Endothelial cell of hepatic sinusoid (primary cell): Measurements from ENCODE around the gene DNAJC10.
"Not testable (repeated sequence)": the region's sequence is repeated elsewhere in the genome, so short reads cannot be mapped to it uniquely, and the experiment has no call there.

Experiments
- in situ Hi-C: cut with HindIII; loops from 2 replicates; pipeline ENCODE4 v1.10.0; 2017; ENCODE audit warnings: low sequenced_read_pairs

DNAJC10 gene

DNA sequence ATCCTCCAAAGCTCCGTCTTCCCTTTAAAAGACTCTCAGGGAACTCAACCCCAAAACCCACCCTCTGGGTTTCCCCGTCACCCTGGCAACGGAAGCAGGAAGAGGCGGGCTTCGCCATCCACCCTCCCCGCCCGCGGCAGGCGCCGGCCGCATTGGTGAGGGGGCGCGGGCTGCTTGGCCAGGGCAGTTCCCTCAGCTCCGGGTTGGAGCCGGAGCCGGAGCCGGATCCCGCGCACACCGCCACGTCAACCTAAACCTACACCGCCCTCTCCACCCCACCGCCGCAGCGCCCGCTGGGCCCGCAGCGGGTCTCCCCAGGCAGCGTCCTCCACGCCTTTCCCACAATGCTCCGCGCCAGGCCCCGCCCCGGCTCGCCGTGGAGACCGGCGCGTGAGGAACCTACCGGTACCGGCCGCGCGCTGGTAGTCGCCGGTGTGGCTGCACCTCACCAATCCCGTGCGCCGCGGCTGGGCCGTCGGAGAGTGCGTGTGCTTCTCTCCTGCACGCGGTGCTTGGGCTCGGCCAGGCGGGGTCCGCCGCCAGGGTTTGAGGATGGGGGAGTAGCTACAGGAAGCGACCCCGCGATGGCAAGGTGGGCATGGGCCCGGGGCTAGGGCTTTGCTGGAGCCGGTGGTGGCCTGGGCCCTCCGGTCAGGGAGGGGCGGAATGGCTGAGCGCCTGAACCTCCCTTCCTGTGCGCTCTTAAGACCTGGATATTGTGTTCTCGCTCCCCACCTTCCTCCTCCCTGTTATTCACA lies at the start of gene DNAJC10:
DNAJC10 (plus strand) TSS at position 366 of the 758 bp plus-strand sequence. CDS start 1,830 bp downstream, outside the sequence.
- in situ Hi-C loops = no loop called here

GRCh38 chr2:182666674-182667314 lies 49.3 kb upstream of the DNAJC10 start:
- in situ Hi-C loops = no loop called here

DNA sequence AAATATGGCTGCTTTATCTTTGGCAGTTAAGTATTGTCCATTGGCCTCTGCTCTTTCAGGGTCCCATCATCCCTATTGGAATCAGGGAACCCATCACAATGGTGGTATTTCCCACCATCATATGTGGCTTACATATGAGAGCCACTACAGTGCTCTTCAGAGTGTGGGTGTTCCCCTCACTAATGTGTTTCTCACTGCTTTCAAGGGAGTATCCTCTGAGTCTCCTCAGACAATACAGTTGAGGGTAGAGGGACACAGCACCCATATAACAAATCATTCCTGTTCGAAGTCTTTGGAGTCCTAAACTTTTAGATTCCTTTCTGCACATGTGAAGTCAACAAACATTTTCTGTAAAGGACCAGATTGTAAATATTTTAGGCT lies 48.8 kb upstream of the DNAJC10 start:
- in situ Hi-C loops = no loop called here

DNA sequence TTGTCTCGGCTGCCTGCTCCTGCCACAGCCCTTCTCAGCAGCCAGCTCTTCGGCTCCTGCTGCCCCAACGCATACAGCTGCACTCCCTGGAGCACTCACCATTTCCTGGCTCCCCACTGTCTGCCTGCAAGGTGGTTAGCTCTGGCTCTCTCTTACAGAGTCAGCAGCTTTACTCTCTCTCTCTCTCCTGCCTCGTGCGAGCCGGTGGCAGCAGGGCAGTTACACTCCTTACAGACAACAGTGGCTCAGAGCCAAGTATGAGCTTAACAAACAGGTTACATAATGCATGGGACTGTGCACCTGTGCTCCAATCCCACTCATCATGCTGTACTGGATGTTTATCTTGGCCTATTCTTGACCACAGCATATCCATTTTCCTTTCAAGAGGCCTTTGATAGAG lies 47.4 kb upstream of the DNAJC10 start:
- in situ Hi-C loops = no loop called here

DNA sequence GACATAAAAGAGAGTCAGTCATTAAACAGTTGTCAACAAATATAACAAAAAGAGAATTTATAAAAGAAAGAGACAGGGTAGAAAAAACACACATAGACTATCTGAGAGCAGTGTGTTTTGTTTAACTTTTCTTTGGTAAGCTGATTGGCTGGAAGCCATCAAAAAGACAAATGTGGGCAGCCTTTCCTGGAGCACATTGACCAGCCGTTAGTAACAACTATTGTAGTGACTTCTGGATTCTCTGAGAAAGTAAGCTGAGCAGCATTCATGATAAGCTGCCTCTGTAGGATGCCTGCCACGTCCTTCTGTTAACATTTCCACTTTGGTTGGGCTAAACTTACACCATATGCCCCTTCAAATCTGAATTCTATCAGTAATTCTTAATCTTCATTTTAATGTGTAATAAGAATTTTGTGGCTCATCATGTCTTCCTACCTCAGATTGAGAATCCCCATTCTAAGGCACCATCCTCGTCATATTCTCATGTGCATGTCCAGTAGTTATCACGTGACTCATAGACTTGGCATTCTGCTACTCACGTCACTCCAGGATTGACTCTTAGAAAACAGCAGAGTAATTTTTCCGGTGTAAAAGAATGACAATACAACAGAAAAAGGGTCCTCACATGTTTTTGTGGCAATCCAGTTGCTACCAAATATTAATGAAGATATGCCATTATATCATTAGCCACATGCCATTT lies 43.4 kb upstream of the DNAJC10 start:
- in situ Hi-C loops = no loop called here

DNA sequence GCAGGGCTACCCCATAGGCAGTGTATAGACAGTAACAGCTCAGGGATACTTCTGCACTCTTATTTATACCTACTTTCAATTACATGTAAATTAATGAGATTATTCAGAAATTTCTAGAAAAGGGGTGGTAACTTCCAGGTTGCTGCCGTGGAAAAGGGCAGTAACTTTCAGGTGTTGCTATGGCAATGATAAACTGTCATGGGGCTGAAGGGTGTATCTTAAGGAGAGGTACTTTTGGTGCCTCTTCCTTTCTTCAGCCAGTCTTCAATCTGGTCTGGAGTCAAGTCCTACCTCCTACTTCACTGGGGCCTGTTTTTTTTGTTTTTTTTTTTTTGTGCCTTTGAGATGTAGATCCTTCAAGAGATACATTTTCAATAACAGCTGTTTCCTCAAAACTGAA lies 35.2 kb upstream of the DNAJC10 start:
- in situ Hi-C loops = no loop called here

- in situ Hi-C loops = no loop called here
These were observed 33.8 kb upstream of the DNAJC10 start for GRCh38 chr2:182682210-182682609.

- in situ Hi-C loops = no loop called here
These were observed 30.5 kb upstream of the DNAJC10 start for GRCh38 chr2:182685559-182685958.

DNA sequence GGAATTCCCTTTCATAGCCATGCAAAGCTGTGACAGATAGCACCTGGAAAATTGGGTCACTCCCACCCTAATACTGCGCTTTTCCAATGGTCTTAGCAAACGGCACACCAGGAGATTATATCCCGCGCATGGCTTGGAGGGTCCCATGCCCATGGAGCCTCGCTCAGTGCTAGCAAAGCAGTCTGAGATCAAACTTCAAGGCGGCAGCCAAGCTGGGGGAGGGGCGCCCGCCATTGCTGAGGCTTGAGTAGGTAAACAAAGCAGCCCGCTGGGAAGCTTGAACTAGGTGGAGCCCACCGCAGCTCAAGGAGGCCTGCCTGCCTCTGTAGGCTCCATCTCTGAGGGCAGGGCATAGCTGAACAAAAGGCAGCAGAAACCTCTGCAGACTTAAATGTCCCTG lies 29.3 kb upstream of the DNAJC10 start:
- in situ Hi-C loops = not testable (repeated sequence)

DNA sequence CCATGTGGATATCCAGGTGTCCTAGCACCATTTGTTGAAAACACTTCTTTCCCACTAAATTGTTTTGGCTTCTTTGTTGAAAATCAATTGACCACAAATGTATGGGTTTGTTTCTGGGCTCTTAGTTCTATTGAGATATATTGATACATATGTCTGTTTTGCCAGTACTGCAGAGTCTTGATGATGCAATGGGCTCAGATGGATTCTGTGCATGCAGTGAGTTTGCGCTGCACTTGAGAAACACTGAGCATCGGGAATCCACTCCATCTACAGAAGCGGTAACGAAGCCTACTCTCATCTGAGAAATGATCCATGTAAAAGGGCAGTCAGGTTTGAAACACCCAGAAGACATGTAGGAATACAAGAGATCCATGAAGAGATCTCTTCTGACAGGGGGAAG lies 21.9 kb upstream of the DNAJC10 start:
- in situ Hi-C loops = no loop called here

GRCh38 chr2:182695776-182696175 lies 20.3 kb upstream of the DNAJC10 start:
- in situ Hi-C loops = no loop called here

DNA sequence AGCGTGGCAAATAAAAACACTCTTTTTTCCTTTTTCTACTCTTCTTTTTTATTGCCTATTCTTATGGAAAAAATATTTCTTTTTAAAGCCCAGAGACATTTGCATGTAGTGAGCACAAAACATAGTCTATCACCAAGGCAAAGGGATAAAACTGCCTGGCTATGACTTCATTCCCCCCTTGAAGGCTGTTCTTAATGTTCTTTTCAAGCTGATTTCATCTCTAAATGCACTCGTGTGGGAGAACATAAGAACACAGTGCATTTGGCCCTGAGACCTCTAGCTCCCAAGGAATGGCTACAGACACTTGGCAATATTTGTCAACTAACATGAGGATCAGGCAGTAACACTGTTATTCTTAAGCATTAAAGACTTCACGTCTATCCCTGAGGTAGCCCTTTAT lies 17.4 kb upstream of the DNAJC10 start:
- in situ Hi-C loops = no loop called here

DNA sequence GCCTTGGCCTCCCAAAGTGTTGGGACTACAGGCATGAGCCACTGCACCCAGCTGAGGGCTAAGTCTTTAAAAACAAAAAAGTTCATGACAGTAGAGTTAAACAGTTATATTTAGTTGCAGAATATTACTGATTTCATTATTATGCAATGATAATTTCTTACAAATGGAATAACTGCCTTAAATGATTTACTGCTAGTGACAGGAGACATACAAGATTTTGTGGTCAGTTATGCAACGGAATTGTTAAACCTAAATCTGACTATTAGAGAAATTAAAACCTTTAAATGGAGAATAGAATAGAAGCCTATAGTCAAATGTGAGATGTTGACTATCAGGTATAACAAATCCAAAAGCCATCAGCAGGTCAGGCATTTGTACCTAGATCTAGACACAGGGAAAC lies 10.3 kb upstream of the DNAJC10 start:
- in situ Hi-C loops = no loop called here

- in situ Hi-C loops = no loop called here
These were observed 9.3 kb upstream of the DNAJC10 start for GRCh38 chr2:182706751-182707150.

- in situ Hi-C loops = no loop called here
These were observed 2.5 kb upstream of the DNAJC10 start for GRCh38 chr2:182713601-182714000.

- in situ Hi-C loops = no loop called here
These were observed 751 bp upstream of the DNAJC10 start for GRCh38 chr2:182715121-182715891.

DNA sequence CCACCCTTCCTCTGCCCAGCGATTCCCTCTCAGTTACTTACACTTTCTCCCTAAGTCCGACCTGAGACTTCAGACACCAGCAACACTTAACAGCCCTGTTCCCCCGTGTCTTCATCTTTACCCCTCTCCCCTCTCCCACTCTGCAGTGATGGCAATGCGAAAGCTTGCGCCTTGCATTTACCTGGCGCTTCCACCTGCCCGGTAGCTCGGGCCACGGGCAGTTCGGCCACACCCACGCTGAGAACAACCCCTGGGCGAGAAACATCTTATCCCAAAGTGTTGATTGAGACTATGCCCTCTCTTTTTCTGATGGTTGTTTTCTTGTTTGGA lies 558 bp downstream of the DNAJC10 start:
- in situ Hi-C loops = no loop called here

GRCh38 chr2:182717416-182717815 lies 1.4 kb downstream of the DNAJC10 start:
- in situ Hi-C loops = no loop called here

DNA sequence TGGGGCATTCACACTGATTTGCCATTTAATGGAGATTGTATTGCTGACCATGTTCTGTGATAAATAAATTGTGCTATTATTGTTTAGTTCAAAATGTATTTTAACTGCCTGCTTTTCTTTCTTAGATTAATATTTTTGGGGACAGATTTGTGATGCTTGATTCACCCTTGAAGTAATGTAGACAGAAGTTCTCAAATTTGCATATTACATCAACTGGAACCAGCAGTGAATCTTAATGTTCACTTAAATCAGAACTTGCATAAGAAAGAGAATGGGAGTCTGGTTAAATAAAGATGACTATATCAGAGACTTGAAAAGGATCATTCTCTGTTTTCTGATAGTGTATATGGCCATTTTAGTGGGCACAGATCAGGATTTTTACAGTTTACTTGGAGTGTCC lies 1.8 kb downstream of the DNAJC10 start:
- in situ Hi-C loops = no loop called here

DNA sequence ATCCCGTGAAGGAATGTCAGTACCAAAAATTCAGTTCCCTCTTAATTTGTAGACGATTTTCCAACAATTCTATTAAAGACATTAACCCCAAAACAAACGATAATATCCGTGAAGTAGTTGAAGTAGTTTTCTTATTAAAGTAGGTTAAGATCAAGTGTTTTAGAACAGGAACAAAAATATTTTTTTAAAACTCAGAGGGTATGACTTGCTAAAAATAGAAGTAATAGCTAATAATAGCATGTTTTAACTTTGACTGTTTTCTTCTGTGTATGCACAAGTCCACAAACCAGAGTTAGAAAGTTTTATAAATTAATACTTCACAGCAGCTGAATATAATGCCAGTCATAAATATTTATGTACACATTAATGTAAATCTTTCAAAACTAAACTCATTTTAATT lies 2.4 kb downstream of the DNAJC10 start:
- in situ Hi-C loops = no loop called here

- in situ Hi-C loops = not testable (repeated sequence)
These were observed 3.1 kb downstream of the DNAJC10 start for GRCh38 chr2:182719116-182719515.
